NT2/D1 (cell line): ENCODE measurements around the gene SLIT1.

Experiments
- SUZ12 ChIP-seq: IDR thresholded peaks from 2 replicates; pipeline ENCODE4 v1.6.1; 2011; ENCODE audit not compliant: insufficient read length, insufficient read depth; ENCODE audit errors: extremely low read depth
- ZNF274 ChIP-seq: IDR thresholded peaks from 2 replicates; pipeline ENCODE4 v1.6.1; 2011; ENCODE audit warnings: mild to moderate bottlenecking, low read depth, low read length

DNA sequence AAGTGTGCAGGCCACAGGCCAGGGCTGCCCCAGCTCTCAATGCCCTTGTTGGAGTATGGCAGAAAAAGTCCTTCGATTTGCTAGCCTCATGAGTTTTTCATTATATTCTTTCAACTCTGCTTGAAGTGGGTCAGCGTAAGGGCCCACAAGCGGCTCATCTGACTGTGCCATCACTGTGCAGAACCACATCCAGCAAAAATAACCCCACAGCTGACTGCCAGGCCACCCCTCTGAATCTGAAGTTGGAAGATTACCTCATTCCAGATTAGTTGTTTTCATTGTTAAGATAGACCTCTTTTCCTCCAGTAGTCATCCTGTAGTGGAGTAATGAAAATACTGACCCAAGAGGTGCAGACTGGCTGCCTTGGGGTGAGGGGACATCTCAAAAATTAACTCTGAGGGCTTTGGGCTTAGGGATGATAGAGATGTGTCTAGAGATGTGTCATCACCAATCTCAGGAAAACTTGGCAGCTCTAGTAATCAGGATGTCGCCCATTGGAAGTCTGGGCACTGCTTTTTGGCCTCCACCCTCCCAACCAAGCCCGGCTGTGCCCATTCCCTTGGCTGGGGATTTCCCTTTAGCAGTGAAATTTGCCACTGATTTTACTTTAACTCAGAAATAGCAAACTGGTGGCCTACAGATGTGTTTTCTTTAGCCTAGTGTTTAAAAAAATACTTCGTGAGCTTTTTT lies 189.3 kb downstream of the SLIT1 start:
- TF ChIP-seq SUZ12 (no peak), ZNF274 (no peak)
